ENCODE data around the gene C1orf105. TPM values are rescaled to one million over a fixed set of nuclear protein-coding genes. Genes with fewer than 3 reads are reported as not detected.

Gene C1orf105
- total RNA-seq, 2 experiments from 2014 or later, result not detected

DNA sequence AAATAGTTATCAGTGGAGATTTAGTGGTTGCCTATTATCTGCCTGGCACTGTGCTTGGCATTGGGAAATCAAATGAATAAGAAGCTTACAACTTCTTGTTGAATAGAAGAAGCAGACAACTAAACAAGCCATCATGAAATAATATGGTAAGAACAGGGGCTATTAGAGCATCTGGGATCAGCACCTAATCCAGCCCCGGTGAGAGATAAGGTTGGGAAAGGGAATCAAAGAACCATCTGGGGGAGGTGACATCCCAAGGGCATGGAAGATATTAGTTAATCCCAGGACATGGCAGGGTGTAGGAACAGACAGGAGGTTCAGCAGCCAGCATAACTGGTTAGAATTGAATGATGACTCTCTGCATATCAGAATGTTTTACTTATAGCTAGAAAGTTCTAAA is 76.2 kb downstream of the C1orf105 start:
- intact Hi-C loops (cut with micrococcal nuclease), result no loop called here
- H3K9me3 Mint-ChIP-seq, result no peaks in the 10 kb centered on the region
- ChIA-PET CTCF (no interaction called here), POLR2A (no interaction called here)
- no peaks in the 10 kb centered on the region for H3K36me3 Mint-ChIP-seq
- DNase-seq, result no peak
- no peaks in the 10 kb centered on the region for H3K4me1 Mint-ChIP-seq (ENCODE audit: low read depth)
- no peaks in the 10 kb centered on the region for H3K27me3 Mint-ChIP-seq
- H3K27ac Mint-ChIP-seq, result no peak overlapping the region
- no peak overlapping the region for H3K4me3 Mint-ChIP-seq

DNA sequence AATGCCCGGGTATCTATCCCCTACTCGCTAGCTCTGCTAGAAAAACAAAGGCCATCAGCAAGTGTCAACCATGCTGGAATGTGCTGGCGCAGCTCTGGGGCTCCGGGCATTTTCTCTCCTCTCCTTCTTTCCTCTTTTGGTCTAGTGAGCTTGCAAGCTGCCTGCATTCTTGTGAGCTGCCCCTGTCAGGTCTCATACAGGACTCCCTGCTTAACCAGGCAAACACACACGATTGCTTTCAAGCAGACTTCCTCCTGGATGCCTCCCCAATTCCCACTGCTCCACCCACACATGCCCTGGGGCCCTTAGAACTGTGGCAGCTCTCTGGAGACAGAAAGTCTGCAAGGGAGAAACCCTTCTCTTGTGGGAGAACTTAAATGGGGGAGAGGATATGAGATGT is 76.7 kb downstream of the C1orf105 start:
- no peak for DNase-seq
- intact Hi-C loops (cut with micrococcal nuclease), result no loop called here
- no peaks in the 10 kb centered on the region for H3K9me3 Mint-ChIP-seq
- no peak overlapping the region for H3K27ac Mint-ChIP-seq
- ChIA-PET POLR2A (no interaction called here), CTCF (interaction anchor here (0.8 kb wide), 1 partner anchor 9 kb away, joined by 3 read pairs; no protein-coding TSS in a partner anchor)
- H3K36me3 Mint-ChIP-seq, result no peaks in the 10 kb centered on the region
- H3K27me3 Mint-ChIP-seq, result no peaks in the 10 kb centered on the region
- H3K4me1 Mint-ChIP-seq (ENCODE audit: low read depth), result no peaks in the 10 kb centered on the region
- H3K4me3 Mint-ChIP-seq, result no peak overlapping the region

DNA sequence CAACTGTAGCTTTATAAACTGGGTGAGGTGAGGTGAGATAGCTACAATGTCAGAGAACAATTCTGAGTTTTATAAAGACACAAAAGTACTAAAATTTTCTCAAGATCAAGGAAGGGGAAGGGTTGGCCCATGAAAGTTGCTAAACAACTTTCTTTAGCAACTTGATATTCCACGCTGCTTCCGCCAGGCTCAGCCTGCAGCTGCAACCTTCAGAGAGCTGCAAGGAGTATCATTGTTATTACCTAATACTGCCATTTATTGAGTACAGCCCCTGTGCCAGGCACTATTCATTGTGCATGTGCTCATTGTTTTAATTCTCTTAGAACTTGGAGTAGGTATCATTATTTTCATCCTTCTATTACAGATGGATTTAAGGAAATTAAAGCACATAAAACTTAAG is 78.4 kb downstream of the C1orf105 start:
- Mint-ChIP-seq H3K27ac (no peak overlapping the region), H3K4me3 (no peak overlapping the region), H3K9me3 (no peaks in the 10 kb centered on the region), H3K36me3 (no peaks in the 10 kb centered on the region), H3K4me1 (ENCODE audit: low read depth) (no peaks in the 10 kb centered on the region), H3K27me3 (peaks cover under 1% of the 10 kb centered on the region)
- ChIA-PET CTCF (no interaction called here), POLR2A (no interaction called here)
- no peak for DNase-seq
- intact Hi-C loops (cut with micrococcal nuclease), result no loop called here

DNA sequence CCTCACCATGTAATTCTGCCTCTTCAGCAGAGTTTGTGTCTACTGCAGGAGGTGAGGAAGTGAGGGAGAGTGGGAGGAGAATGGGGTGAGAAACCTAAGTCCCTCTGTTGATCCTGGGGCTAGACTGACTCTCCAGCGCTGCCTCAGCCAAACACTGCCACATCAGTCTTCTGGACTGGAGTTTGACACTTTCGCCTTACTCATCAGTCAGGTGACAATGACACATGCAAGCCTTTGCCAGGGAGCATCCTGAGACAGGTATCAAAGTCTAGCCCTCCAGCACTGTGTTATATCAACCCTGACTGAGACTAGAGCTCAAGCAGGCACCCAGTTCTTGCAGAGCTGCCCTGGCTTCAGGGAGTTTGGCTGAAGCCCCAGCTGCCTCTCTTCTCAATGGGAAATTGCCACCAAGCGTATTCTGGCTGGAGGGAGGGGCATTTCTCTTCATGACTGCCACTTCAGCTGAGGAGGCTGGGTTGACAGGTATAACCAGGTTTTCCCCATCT is 79.2 kb downstream of the C1orf105 start:
- H3K9me3 Mint-ChIP-seq, result no peaks in the 10 kb centered on the region
- CTCF ChIA-PET, result no interaction called here
- intact Hi-C loops (cut with micrococcal nuclease), result no loop called here
- peaks cover 4% of the 10 kb centered on the region for H3K27me3 Mint-ChIP-seq
- no peaks in the 10 kb centered on the region for H3K36me3 Mint-ChIP-seq
- POLR2A ChIA-PET, result no interaction called here
- H3K4me1 Mint-ChIP-seq (ENCODE audit: low read depth), result no peaks in the 10 kb centered on the region
- DNase-seq, result peak; percentile 15
- H3K27ac Mint-ChIP-seq, result no peak overlapping the region
- no peak overlapping the region for H3K4me3 Mint-ChIP-seq

DNA sequence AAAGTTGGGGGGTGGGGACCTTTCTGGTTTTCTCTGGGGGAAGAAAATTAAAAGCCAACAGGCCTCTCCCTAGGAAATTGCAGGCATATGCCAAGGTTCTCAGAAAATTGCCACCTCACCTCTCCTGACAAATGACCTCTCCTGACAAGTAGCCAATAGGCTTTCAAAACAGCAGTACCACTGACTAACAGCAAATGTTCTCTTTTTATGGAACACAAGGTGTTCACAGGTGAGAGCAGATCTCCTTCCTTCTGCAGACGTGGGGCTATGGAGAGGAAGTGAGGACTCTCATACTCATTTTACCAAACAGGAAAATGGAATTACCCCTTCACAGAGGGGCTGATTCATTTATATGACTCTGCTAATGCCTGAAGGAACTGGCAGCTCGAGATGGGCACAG is 79.7 kb downstream of the C1orf105 start:
- H3K27me3 Mint-ChIP-seq, result peaks cover 4% of the 10 kb centered on the region
- H3K36me3 Mint-ChIP-seq, result no peaks in the 10 kb centered on the region
- H3K4me1 Mint-ChIP-seq (ENCODE audit: low read depth), result no peaks in the 10 kb centered on the region
- no peak overlapping the region for H3K4me3 Mint-ChIP-seq
- intact Hi-C loops (cut with micrococcal nuclease), result no loop called here
- ChIA-PET CTCF (no interaction called here), POLR2A (no interaction called here)
- no peak overlapping the region for H3K27ac Mint-ChIP-seq
- no peak for DNase-seq
- H3K9me3 Mint-ChIP-seq, result no peaks in the 10 kb centered on the region

DNA sequence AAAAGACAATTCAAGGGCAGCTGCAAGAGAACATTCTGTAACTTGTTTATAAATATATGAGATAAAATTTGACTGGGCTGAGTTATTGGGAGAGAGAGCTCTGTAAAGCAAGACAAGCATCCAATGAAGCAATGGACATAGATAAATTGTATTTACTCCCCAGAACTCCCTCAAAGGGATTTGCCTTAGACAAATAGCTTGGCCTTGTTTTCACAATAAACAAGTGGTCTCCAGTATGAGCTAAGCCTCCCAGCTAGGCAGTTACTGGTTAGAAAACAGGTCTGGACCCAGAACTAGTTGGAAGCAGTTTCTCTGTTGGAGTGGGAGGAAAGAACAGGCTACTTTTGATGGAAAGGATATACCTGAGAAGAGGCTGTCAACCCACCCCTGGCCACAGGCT is 87.3 kb downstream of the C1orf105 start:
- ChIA-PET POLR2A (interaction anchor here (0.6 kb wide), 1 partner anchor 953 kb away, joined by 3 read pairs; no protein-coding TSS in a partner anchor), CTCF (no interaction called here)
- H3K9me3 Mint-ChIP-seq, result no peaks in the 10 kb centered on the region
- H3K4me1 Mint-ChIP-seq (ENCODE audit: low read depth), result no peaks in the 10 kb centered on the region
- no peak overlapping the region for H3K4me3 Mint-ChIP-seq
- no peaks in the 10 kb centered on the region for H3K36me3 Mint-ChIP-seq
- DNase-seq, result no peak
- H3K27ac Mint-ChIP-seq, result no peak overlapping the region
- peaks cover 4% of the 10 kb centered on the region for H3K27me3 Mint-ChIP-seq
- intact Hi-C loops (cut with micrococcal nuclease), result no loop called here

- no peak for DNase-seq
- no peaks in the 10 kb centered on the region for H3K9me3 Mint-ChIP-seq
- CTCF ChIA-PET, result no interaction called here
- H3K4me3 Mint-ChIP-seq, result no peak overlapping the region
- POLR2A ChIA-PET, result interaction anchor here (0.6 to 0.7 kb wide), 2 partner anchors 22 to 26 kb away, joined by 3 read pairs; partner anchors contain the start of gene SUCO
- H3K27ac Mint-ChIP-seq, result no peak overlapping the region
- H3K4me1 Mint-ChIP-seq (ENCODE audit: low read depth), result no peaks in the 10 kb centered on the region
- intact Hi-C loops (cut with micrococcal nuclease), result no loop called here
- no peaks in the 10 kb centered on the region for H3K36me3 Mint-ChIP-seq
- H3K27me3 Mint-ChIP-seq, result no peaks in the 10 kb centered on the region
These were observed 90.0 kb downstream of the C1orf105 start for GRCh38 chr1:172510479-172510878.

DNA sequence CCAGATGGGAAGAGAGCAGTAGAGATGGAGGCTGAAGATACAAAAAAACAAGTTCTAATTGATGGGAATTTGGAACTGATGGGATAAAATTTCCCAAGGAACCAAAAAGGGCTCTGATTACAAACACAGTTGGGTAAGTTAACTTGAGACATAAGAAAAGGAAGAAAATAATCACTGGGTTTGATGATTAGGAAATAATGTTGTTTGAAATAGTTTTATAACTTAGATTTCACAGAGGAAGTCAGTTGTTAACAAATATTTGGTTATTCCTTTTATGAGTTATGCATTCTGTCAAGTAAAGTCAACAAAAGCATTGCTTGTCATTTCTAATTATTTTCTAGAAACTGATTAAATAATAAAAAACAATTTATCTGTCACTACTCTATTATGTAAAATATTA is 92.1 kb downstream of the C1orf105 start:
- intact Hi-C loops (cut with micrococcal nuclease), result no loop called here
- Mint-ChIP-seq H3K4me3 (no peak overlapping the region), H3K36me3 (no peaks in the 10 kb centered on the region), H3K9me3 (no peaks in the 10 kb centered on the region), H3K4me1 (ENCODE audit: low read depth) (no peaks in the 10 kb centered on the region), H3K27ac (no peak overlapping the region), H3K27me3 (no peaks in the 10 kb centered on the region)
- DNase-seq, result no peak
- ChIA-PET CTCF (interaction anchor here (1.1 kb wide), 1 partner anchor 422 kb away, joined by 3 read pairs; no protein-coding TSS in a partner anchor), POLR2A (no interaction called here)

- Mint-ChIP-seq H3K9me3 (no peaks in the 10 kb centered on the region), H3K27ac (no peak overlapping the region), H3K4me1 (ENCODE audit: low read depth) (no peaks in the 10 kb centered on the region), H3K27me3 (no peaks in the 10 kb centered on the region), H3K36me3 (no peaks in the 10 kb centered on the region), H3K4me3 (no peak overlapping the region)
- ChIA-PET CTCF (no interaction called here), POLR2A (no interaction called here)
- DNase-seq, result no peak
- intact Hi-C loops (cut with micrococcal nuclease), result no loop called here
These were observed 93.0 kb downstream of the C1orf105 start for GRCh38 chr1:172513479-172513878.

DNA sequence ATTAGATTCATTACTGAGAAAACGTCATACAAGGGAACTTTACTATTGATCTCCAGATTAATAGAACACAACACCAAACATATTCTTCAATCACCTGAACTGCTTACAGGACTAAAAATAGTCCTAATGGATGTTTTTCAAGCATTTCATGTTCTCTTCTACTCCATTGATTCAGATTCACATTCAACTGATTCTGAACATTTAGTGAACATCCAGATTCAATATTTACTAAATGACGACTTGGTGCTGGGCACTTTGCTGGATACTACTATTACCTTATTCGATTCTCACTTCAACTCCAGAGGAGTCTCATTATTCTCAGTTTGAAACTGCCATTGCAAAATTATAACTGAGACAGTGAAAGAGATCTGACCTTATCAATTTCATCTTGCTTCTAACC is 93.6 kb downstream of the C1orf105 start:
- no peaks in the 10 kb centered on the region for H3K4me1 Mint-ChIP-seq (ENCODE audit: low read depth)
- no peak overlapping the region for H3K27ac Mint-ChIP-seq
- POLR2A ChIA-PET, result no interaction called here
- H3K9me3 Mint-ChIP-seq, result no peaks in the 10 kb centered on the region
- CTCF ChIA-PET, result no interaction called here
- intact Hi-C loops (cut with micrococcal nuclease), result no loop called here
- no peaks in the 10 kb centered on the region for H3K36me3 Mint-ChIP-seq
- no peak overlapping the region for H3K4me3 Mint-ChIP-seq
- H3K27me3 Mint-ChIP-seq, result no peaks in the 10 kb centered on the region
- DNase-seq, result no peak

GRCh38 chr1:172515436-172515835 is 95.0 kb downstream of the C1orf105 start:
- Mint-ChIP-seq H3K36me3 (no peaks in the 10 kb centered on the region), H3K4me1 (ENCODE audit: low read depth) (no peaks in the 10 kb centered on the region), H3K27ac (no peak overlapping the region), H3K9me3 (no peaks in the 10 kb centered on the region), H3K27me3 (no peaks in the 10 kb centered on the region), H3K4me3 (no peak overlapping the region)
- intact Hi-C loops (cut with micrococcal nuclease), result no loop called here
- no peak for DNase-seq
- ChIA-PET POLR2A (no interaction called here), CTCF (no interaction called here)

GRCh38 chr1:172515927-172516326 is 95.4 kb downstream of the C1orf105 start:
- ChIA-PET CTCF (no interaction called here), POLR2A (no interaction called here)
- no peaks in the 10 kb centered on the region for H3K36me3 Mint-ChIP-seq
- DNase-seq, result no peak
- H3K4me3 Mint-ChIP-seq, result no peak overlapping the region
- no peaks in the 10 kb centered on the region for H3K9me3 Mint-ChIP-seq
- no peak overlapping the region for H3K27ac Mint-ChIP-seq
- H3K4me1 Mint-ChIP-seq (ENCODE audit: low read depth), result no peaks in the 10 kb centered on the region
- intact Hi-C loops (cut with micrococcal nuclease), result no loop called here
- H3K27me3 Mint-ChIP-seq, result no peaks in the 10 kb centered on the region

GRCh38 chr1:172517081-172517480 is 96.6 kb downstream of the C1orf105 start:
- H3K9me3 Mint-ChIP-seq, result no peaks in the 10 kb centered on the region
- no peak overlapping the region for H3K27ac Mint-ChIP-seq
- no peaks in the 10 kb centered on the region for H3K36me3 Mint-ChIP-seq
- H3K27me3 Mint-ChIP-seq, result no peaks in the 10 kb centered on the region
- POLR2A ChIA-PET, result no interaction called here
- H3K4me1 Mint-ChIP-seq (ENCODE audit: low read depth), result no peaks in the 10 kb centered on the region
- no peak overlapping the region for H3K4me3 Mint-ChIP-seq
- DNase-seq, result no peak
- intact Hi-C loops (cut with micrococcal nuclease), result no loop called here
- CTCF ChIA-PET, result no interaction called here
